Endothelial cell of umbilical vein (primary cell): Measurements from ENCODE around the gene FXYD7.

Experiments used
- CTCF ChIP-seq, 2 donors: IDR thresholded peaks; 1 replicate in 1 of 2; 2 replicates in 1 of 2; pipeline ENCODE4 v1.5.1; 2011; ENCODE audit warnings: low read length in 2 of 2, mild to moderate bottlenecking in 2 of 2, moderate library complexity in 2 of 2, control low read depth in 1 of 2, inconsistent platforms in 1 of 2, low read depth in 1 of 2; ENCODE audit not compliant: insufficient read depth in 1 of 2; ENCODE audit errors: extremely low read depth in 1 of 2
- EZH2 ChIP-seq: IDR thresholded peaks from 2 replicates; pipeline ENCODE4 v1.6.1; 2012; ENCODE audit warnings: borderline replicate concordance, low read depth, mild to moderate bottlenecking, moderate library complexity, low read length, inconsistent platforms; ENCODE audit not compliant: severe bottlenecking
- FOS ChIP-seq: IDR thresholded peaks from 2 replicates; pipeline ENCODE4 v1.6.1; 2011; ENCODE audit warnings: mild to moderate bottlenecking, low read length, moderate library complexity, borderline replicate concordance; ENCODE audit not compliant: insufficient read depth
- GATA2 ChIP-seq: IDR thresholded peaks from 2 replicates; pipeline ENCODE4 v1.7.0; 2011; ENCODE audit warnings: low read depth, mild to moderate bottlenecking, moderate library complexity, mixed read lengths, low read length; ENCODE audit not compliant: insufficient read length, insufficient read depth
- JUN ChIP-seq: IDR thresholded peaks from 2 replicates; pipeline ENCODE4 v1.6.1; 2011; ENCODE audit warnings: borderline replicate concordance, low read depth; ENCODE audit not compliant: insufficient read length, insufficient read depth
- MYC ChIP-seq: IDR thresholded peaks from one replicate; pipeline ENCODE4 v1.6.1; 2011; ENCODE audit warnings: mild to moderate bottlenecking, low read depth, low read length
- POLR2A ChIP-seq: IDR thresholded peaks from 2 replicates; pipeline ENCODE4 v1.6.1; 2012; ENCODE audit warnings: low read depth, mild to moderate bottlenecking, control low read depth, low read length
- POLR2AphosphoS5 ChIP-seq: IDR thresholded peaks from 2 replicates; pipeline ENCODE4 v1.6.1; 2012; ENCODE audit warnings: low read depth, mild to moderate bottlenecking, control low read depth, low read length, moderate library complexity; ENCODE audit not compliant: insufficient read depth
- TF ChIP-seq, protein P1 (sequence below): IDR thresholded peaks from 2 replicates; pipeline ENCODE4 v1.6.1; 2011; ENCODE audit not compliant: insufficient read depth, insufficient read length

- TF ChIP-seq POLR2A (no peak), CTCF (IDR thresholded peaks at IDR 0.05; ENCODE audit: extremely low read depth in 1 of 2, insufficient read depth in 1 of 2, low read depth in 1 of 2, low read length in 2 of 2) (no peak), POLR2AphosphoS5 (no peak), MYC (no peak), EZH2 (no peak), FOS (no peak), GATA2 (no peak), JUN (no peak)
- TF ChIP-seq, protein P1, sequence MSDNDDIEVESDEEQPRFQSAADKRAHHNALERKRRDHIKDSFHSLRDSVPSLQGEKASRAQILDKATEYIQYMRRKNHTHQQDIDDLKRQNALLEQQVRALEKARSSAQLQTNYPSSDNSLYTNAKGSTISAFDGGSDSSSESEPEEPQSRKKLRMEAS, result no peak
These were observed 13.6 kb downstream of the FXYD7 start for GRCh38 chr19:35156673-35157014.
